ENCODE measurements around the gene ADCY5. TPM values are rescaled to one million over a fixed set of nuclear protein-coding genes. Genes with fewer than 3 reads are reported as not detected.

ADCY5 gene
- total and polyA plus RNA-seq, 2 donors from 2014 or later: 7.1 to 33.6 TPM

- TF ChIP-seq CTCF (IDR thresholded peaks at IDR 0.05; ENCODE audit: borderline replicate concordance, extremely low read depth, insufficient read depth): no peak
- no peaks in the 10 kb centered on the region for H3K36me3 ChIP-seq (ENCODE audit: control insufficient read depth in 2 of 3, insufficient read depth in 3 of 3, low read length in 3 of 3)
- H3K4me1 ChIP-seq (ENCODE audit: control insufficient read depth in 2 of 3, insufficient read depth in 2 of 3, low read depth in 1 of 3, low read length in 3 of 3): no peaks in the 10 kb centered on the region
- H3K9ac ChIP-seq (ENCODE audit: low read length in 3 of 3): no peak overlapping the region
- H3K27ac ChIP-seq (ENCODE audit: low read depth in 2 of 2, low read length in 2 of 2): no peak overlapping the region
- intact Hi-C loops (cut with DNase I): no loop called here
- H3K4me3 ChIP-seq (ENCODE audit: low read length in 3 of 3): no peak overlapping the region
- DNase-seq: no peak
- FAIRE-seq: no peak
- H3K27me3 ChIP-seq (ENCODE audit: control insufficient read depth, insufficient read depth, low read length): no peaks in the 10 kb centered on the region
- H3K9me3 ChIP-seq (ENCODE audit: control insufficient read depth in 2 of 3, insufficient read depth in 1 of 3, low read length in 3 of 3): no peaks in the 10 kb centered on the region
These were observed 186.0 kb downstream of the ADCY5 start for GRCh38 chr3:123262868-123263267.

GRCh38 chr3:123262226-123262625 lies 186.7 kb downstream of the ADCY5 start:
- FAIRE-seq: no peak

GRCh38 chr3:123261666-123262065 lies 187.2 kb downstream of the ADCY5 start:
- no peak for FAIRE-seq
- H3K36me3 ChIP-seq (ENCODE audit: control insufficient read depth in 2 of 3, insufficient read depth in 3 of 3, low read length in 3 of 3): no peaks in the 10 kb centered on the region
- no peak overlapping the region for H3K9ac ChIP-seq (ENCODE audit: low read length in 3 of 3)
- intact Hi-C loops (cut with DNase I): no loop called here
- H3K4me3 ChIP-seq (ENCODE audit: low read length in 3 of 3): no peak overlapping the region
- no peak overlapping the region for H3K27ac ChIP-seq (ENCODE audit: low read depth in 2 of 2, low read length in 2 of 2)
- no peaks in the 10 kb centered on the region for H3K27me3 ChIP-seq (ENCODE audit: control insufficient read depth, insufficient read depth, low read length)
- H3K4me1 ChIP-seq (ENCODE audit: control insufficient read depth in 2 of 3, insufficient read depth in 2 of 3, low read depth in 1 of 3, low read length in 3 of 3): no peaks in the 10 kb centered on the region
- no peak for DNase-seq
- TF ChIP-seq CTCF (IDR thresholded peaks at IDR 0.05; ENCODE audit: borderline replicate concordance, extremely low read depth, insufficient read depth): no peak
- no peaks in the 10 kb centered on the region for H3K9me3 ChIP-seq (ENCODE audit: control insufficient read depth in 2 of 3, insufficient read depth in 1 of 3, low read length in 3 of 3)

More at GRCh38 chr3:123262226-123262625, 186.7 kb downstream of the ADCY5 start:
- TF ChIP-seq CTCF (IDR thresholded peaks at IDR 0.05; ENCODE audit: borderline replicate concordance, extremely low read depth, insufficient read depth): no peak
- H3K9me3 ChIP-seq (ENCODE audit: control insufficient read depth in 2 of 3, insufficient read depth in 1 of 3, low read length in 3 of 3): no peaks in the 10 kb centered on the region
- intact Hi-C loops (cut with DNase I): no loop called here
- no peak overlapping the region for H3K9ac ChIP-seq (ENCODE audit: low read length in 3 of 3)
- DNase-seq: no peak
- H3K4me3 ChIP-seq (ENCODE audit: low read length in 3 of 3): no peak overlapping the region
- no peak overlapping the region for H3K27ac ChIP-seq (ENCODE audit: low read depth in 2 of 2, low read length in 2 of 2)
- no peaks in the 10 kb centered on the region for H3K36me3 ChIP-seq (ENCODE audit: control insufficient read depth in 2 of 3, insufficient read depth in 3 of 3, low read length in 3 of 3)
- no peaks in the 10 kb centered on the region for H3K27me3 ChIP-seq (ENCODE audit: control insufficient read depth, insufficient read depth, low read length)
- no peaks in the 10 kb centered on the region for H3K4me1 ChIP-seq (ENCODE audit: control insufficient read depth in 2 of 3, insufficient read depth in 2 of 3, low read depth in 1 of 3, low read length in 3 of 3)

GRCh38 chr3:123258811-123259420 lies 190.0 kb downstream of the ADCY5 start:
- Histone ChIP-seq H3K27me3 (ENCODE audit: control insufficient read depth, insufficient read depth, low read length) (no peaks in the 10 kb centered on the region), H3K9me3 (ENCODE audit: control insufficient read depth in 2 of 3, insufficient read depth in 1 of 3, low read length in 3 of 3) (no peaks in the 10 kb centered on the region), H3K9ac (ENCODE audit: low read length in 3 of 3) (no peak overlapping the region), H3K4me3 (ENCODE audit: low read length in 3 of 3) (no peak overlapping the region), H3K4me1 (ENCODE audit: control insufficient read depth in 2 of 3, insufficient read depth in 2 of 3, low read depth in 1 of 3, low read length in 3 of 3) (no peaks in the 10 kb centered on the region), H3K27ac (ENCODE audit: low read depth in 2 of 2, low read length in 2 of 2) (no peak overlapping the region), H3K36me3 (ENCODE audit: control insufficient read depth in 2 of 3, insufficient read depth in 3 of 3, low read length in 3 of 3) (no peaks in the 10 kb centered on the region)
- DNase-seq (peak in 2 of 5 donors; percentile 75 to 81), FAIRE-seq (peak; percentile 86)
- intact Hi-C loops (cut with DNase I): no loop called here
- peak; percentile 34 for TF ChIP-seq CTCF (IDR thresholded peaks at IDR 0.05; ENCODE audit: borderline replicate concordance, extremely low read depth, insufficient read depth)
